Measurements from ENCODE around the gene CDH22.
A peak's percentile ranks its signal among the peaks of the same experiment; 100 is the strongest.

CDH22 gene

DNA sequence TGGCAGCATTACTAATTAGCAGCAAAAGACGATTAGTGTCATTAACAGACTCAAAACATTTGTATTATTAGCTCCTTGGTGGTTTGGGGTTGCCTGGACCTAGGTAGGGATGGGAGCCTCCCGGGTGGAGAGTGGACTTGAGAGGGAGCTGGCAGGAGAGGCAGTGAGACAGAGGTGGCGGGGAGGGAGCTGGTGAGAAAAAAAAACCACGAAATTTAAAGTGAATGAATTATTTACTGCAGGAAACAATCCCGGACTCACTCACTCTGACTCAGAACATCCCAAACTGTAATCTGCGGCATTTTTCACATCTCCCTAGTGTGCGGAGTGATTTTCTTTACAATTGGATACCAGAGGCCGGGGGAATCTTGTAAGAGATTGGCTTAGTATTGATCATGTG, 14.3 kb upstream of the CDH22 start:
- DNase-seq = no peak

- no peak for DNase-seq
These were observed 9.4 kb upstream of the CDH22 start for GRCh38 chr20:46317685-46318177.

- no peak for DNase-seq
These were observed 8.8 kb upstream of the CDH22 start for GRCh38 chr20:46316984-46317684.

- no peak for DNase-seq
These were observed 7.0 kb upstream of the CDH22 start for GRCh38 chr20:46315311-46315710.

DNA sequence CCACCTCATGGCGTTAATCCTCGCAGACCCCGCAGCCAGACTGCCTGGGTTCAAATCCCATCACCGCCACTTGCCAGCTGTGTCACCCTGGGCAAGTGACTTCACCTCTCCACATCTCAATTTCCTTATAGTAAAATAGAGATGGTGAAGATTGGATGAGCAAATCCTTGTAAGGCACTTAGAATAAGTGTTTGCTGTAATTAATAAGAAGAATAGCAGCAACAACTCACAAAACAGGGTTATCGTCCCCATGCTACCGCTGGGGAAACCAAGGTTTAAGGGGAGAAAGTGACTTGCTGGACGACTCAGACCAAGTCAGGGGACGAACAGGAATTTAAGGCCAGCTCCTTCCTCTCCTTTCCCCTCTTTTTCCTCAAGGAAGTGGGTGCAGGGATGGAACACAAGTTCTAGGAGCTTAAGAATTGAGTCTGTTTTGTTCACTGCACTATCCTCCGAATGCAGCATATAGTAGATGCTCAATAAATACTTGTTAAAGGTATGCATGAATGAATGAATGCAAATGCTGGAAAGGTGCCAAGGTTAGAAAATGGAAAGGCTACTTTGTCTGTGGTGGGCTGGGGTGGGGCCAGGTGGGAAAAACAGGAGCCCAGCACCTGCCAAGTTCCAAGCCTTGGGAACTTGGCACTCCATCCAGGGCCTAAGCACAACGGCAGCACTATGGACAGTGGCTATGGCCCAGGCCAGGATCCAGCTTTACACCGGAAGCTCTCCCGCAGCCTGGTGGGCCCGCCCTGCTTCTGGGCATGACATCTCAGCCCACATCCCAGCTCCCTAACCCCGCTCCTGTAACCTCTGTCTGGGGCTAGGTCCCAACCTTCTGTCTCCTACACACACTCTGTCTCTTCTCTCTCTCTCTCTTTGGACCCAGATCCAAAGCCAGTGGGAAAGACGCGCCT, 4.9 kb upstream of the CDH22 start:
- DNase-seq = no peak

- DNase-seq = no peak
These were observed 4.0 kb upstream of the CDH22 start for GRCh38 chr20:46312075-46312944.

GRCh38 chr20:46311719-46312074, 3.4 kb upstream of the CDH22 start:
- no peak for DNase-seq

DNA sequence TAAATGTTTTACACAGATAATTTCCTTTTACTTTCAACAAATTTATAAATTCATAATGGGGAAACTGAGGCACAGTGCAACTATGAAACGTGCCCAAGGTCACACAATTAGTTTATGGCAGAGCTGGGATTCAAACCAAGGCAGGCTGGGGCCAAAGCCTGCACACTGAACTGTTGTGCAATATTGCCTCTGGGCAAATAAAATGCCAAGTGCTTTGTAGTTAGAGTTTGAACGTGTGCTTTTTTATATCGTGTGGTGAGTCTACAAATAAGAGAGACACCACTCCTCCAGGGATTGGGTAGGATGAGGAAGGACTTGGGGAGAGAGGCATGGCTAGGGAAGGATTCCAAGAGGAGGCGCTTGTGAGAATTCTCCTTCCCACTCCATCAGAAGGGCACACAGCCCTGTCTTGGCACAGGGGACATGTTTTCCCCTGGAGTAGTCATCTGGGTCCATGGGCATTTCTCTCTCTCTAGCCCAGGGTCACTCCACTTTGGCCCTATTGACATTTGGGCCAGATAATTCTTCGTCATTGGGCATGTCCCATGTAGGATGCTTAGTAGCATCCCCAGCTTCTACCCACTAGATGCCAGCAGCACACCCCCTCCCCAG, 2.8 kb upstream of the CDH22 start:
- DNase-seq = no peak

GRCh38 chr20:46309945-46310344, 1.6 kb upstream of the CDH22 start:
- no peak for DNase-seq

- no peak for DNase-seq
These were observed 370 bp downstream of the CDH22 start for GRCh38 chr20:46307999-46308257.

DNA sequence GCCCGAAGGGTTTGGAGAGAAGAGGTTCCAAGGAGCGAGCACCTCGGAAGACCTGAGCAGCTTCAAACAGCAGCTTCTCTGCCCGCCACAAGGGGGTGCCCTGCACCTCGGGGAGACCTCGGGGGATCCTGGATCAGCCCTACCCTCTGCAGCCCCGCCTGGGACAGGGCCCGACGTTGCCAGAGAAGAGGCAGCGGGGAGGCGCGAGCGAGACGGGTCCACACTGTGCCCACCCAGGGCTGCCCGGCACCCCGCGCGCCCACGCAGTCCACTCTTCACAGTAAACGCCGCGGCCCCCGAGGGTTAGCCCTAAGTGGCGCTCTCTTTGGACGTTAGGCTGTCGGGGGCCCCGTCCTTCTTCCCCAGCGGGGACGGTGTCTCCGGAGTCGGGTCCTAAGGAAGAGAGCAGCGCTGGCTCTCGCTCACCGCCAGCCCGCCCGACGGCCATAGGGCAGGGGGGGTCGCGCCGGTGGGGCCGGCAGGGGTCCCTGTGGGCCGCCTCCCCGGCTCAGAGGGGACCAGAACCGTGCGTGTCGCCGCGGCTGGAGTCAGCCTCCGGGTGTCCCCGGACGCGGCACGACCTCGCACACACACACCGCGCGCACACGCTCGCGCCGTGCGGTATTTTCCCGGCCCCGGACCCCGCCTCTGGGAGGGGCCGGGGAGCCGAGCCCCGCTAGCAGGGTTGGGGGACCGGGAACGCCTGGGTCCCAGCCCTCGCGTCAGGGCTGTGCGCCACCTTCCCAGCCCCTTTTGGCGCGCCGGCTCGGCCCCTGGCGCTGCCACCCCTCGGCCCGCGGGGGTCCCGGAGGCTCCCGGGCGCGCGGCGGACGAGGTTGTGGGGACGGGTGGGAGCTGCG, 929 bp downstream of the CDH22 start:
- DNase-seq = peak; percentile 37

- DNase-seq = no peak
These were observed 1.6 kb downstream of the CDH22 start for GRCh38 chr20:46306743-46307138.

GRCh38 chr20:46305973-46306360, 2.3 kb downstream of the CDH22 start:
- no peak for DNase-seq

GRCh38 chr20:46305331-46305972, 2.8 kb downstream of the CDH22 start:
- no peak for DNase-seq

DNA sequence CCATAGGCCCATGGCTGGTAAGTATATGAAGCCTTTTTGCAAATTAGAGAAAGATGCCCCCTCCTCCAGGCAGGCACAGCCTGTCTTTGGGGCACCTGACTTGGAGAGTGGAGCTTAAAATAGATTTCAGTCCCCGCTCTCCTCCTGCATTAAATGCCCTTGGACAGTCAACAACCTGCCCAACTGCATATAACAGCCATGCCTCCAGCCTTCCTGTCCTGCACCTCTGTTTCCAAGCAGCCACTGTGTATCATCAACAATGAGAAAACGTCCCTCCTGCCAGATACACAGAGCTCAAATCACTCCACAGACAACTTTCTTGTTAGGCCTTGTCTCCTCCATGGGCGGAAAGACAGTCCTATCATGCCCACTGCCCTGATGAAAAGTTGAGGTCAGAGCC, 3.4 kb downstream of the CDH22 start:
- no peak for DNase-seq

- DNase-seq = no peak
These were observed 3.9 kb downstream of the CDH22 start for GRCh38 chr20:46304361-46304760.

DNA sequence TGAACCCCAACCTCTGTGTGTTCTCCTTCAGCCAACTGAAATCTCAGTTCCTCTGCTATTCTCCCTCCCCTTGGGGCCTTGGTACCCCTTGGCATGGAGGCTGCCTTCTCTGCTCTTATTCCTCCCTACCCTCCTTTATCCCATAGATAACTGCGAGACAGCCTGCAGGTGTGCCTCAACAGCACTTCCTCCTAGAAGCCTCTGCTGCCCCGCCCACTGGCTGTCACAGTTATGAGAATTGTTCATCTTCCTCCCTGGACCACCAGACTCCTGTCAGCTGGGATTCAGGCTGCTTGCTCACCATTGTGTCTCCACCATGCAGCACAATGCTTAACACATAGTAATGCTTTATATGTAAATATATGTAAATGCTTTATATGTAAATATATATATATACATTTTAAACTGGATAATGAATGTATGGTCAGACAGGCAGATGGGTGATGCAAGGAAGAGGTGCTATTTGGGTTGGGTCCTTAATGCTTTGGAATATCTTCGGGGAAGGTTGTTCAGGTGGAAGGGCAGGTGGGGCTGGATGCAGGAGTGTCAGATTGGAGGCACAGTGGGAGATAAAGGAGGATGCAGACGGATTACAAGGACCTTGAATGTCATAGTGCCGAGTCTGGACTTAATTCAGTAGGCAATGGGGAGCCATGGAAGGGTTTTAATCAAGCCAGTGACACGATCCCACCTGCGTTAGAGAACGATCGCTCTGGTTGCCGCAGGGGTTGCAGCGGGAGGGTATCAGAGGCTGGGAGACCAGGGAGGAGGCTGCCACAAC, 4.9 kb downstream of the CDH22 start:
- no peak for DNase-seq

- no peak for DNase-seq
These were observed 6.2 kb downstream of the CDH22 start for GRCh38 chr20:46302106-46302505.

GRCh38 chr20:46300281-46300680, 8.0 kb downstream of the CDH22 start:
- DNase-seq = no peak

GRCh38 chr20:46299078-46299477, 9.2 kb downstream of the CDH22 start:
- DNase-seq = no peak

- no peak for DNase-seq
These were observed 9.9 kb downstream of the CDH22 start for GRCh38 chr20:46298374-46298773.
